Bronchial epithelial cell (primary cell): Measurements from ENCODE around the gene DIRAS2. TPM values are rescaled to one million over a fixed set of nuclear protein-coding genes. Genes with fewer than 3 reads are reported as not detected.

ENCODE experiments used
- DNase-seq: peaks from one replicate; pipeline ENCODE4 v3.0.0-alpha.2; 2010; ENCODE audit warnings: low read depth
- FAIRE-seq: peaks from 2 replicates; lab custom pipeline; 2011; peaks lifted over from hg19 to GRCh38; lab: Jason Lieb, UNC
- H3K27me3 ChIP-seq: 2 replicates; pipeline ENCODE4 v1.5.1; 2011; ENCODE audit warnings: low read length; ENCODE audit not compliant: control insufficient read depth, insufficient read depth
- H3K36me3 ChIP-seq: 2 replicates; pipeline ENCODE4 v1.5.1; 2011; ENCODE audit warnings: low read length; ENCODE audit not compliant: control insufficient read depth, insufficient read depth
- H3K4me3 ChIP-seq: 2 replicates; pipeline ENCODE4 v1.5.1; 2011; ENCODE audit warnings: mild to moderate bottlenecking, low read depth, low read length, control low read depth
- total RNA-seq: library from RNA; depleted of rRNA; stranded (reverse); fragments of >200 nt; gene quantifications from 2 replicates; pipeline ENCODE4 v1.2.1, GENCODE V29; 2014
- TF ChIP-seq, protein P1 (sequence below): IDR thresholded peaks from 2 replicates; pipeline ENCODE4 v1.5.1; 2011; ENCODE audit warnings: mild to moderate bottlenecking, moderate library complexity, low read length, control low read depth, inconsistent platforms; ENCODE audit not compliant: insufficient read depth, severe bottlenecking

Gene DIRAS2
- total RNA-seq, 1 donor from 2014 or later = under 0.01 TPM

DNA sequence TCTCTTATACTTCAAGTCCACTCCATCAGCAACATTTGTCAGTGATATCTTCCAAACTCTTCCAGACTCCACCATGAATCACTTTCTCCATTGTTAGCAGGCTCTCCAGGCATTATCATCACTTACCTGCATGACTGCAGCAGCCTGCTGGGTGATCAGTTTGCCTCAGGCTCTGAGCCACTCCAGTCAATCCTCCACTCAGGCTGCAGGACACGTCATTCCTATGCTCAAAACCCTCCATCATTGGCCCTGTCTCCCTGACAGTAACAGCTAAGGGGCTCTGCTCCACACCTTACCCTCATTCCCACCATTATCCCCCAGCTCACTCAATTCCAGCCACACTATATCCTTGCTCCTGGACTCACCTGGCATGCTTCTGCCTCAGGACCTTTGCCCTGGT is 10.7 kb downstream of the DIRAS2 start:
- Histone ChIP-seq H3K27me3 (no peaks in the 10 kb centered on the region), H3K4me3 (no peak overlapping the region), H3K36me3 (no peaks in the 10 kb centered on the region)
- DNase-seq (no peak), FAIRE-seq (peak; percentile 66)
- TF ChIP-seq, protein P1, sequence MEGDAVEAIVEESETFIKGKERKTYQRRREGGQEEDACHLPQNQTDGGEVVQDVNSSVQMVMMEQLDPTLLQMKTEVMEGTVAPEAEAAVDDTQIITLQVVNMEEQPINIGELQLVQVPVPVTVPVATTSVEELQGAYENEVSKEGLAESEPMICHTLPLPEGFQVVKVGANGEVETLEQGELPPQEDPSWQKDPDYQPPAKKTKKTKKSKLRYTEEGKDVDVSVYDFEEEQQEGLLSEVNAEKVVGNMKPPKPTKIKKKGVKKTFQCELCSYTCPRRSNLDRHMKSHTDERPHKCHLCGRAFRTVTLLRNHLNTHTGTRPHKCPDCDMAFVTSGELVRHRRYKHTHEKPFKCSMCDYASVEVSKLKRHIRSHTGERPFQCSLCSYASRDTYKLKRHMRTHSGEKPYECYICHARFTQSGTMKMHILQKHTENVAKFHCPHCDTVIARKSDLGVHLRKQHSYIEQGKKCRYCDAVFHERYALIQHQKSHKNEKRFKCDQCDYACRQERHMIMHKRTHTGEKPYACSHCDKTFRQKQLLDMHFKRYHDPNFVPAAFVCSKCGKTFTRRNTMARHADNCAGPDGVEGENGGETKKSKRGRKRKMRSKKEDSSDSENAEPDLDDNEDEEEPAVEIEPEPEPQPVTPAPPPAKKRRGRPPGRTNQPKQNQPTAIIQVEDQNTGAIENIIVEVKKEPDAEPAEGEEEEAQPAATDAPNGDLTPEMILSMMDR = no peak

DNA sequence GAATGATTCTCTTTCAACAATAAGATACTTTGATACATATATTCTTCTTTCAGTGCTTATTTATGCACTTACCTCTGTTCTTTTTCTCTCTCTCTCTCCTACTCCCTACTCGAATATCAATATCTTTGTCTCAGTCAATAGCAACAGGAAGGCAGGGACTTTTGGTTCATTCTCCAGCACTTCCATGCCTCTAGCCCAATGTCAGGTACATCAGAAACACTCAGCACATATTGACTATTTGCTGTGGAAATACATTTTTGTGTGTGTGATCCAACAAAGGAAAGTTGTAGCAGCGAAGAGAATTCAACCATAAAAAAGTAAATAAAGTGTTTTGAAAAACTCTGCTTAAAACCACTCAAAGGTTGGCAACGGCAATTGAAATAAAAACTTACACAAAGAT is 12.6 kb downstream of the DIRAS2 start:
- TF ChIP-seq, protein P1 = no peak
- FAIRE-seq = no peak

DNA sequence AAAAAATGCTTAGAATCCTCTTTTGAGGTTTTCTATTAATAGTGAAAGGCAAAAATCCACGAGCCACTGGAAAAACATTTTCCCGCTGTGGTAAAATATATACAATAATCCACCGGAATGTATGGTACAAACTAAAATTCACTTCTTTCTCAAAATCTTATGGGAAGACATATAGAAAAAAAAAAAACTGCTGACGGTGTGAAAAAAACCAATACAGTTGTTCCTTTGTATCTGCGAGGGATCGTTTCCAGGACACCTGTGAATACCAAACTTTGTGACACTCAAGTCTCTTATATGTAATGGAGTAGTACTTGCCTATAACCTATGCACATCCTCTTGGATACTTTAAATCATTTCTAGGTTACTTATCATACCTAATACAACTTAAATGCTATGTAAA is 13.3 kb downstream of the DIRAS2 start:
- Histone ChIP-seq H3K36me3 (no peaks in the 10 kb centered on the region), H3K27me3 (no peaks in the 10 kb centered on the region), H3K4me3 (no peak overlapping the region)
- DNase-seq = no peak
- FAIRE-seq = no peak
- TF ChIP-seq, protein P1 = no peak

More for the DNA sequence above, 12.6 kb downstream of the DIRAS2 start:
- no peak for DNase-seq
- Histone ChIP-seq H3K4me3 (no peak overlapping the region), H3K27me3 (no peaks in the 10 kb centered on the region), H3K36me3 (no peaks in the 10 kb centered on the region)

DNA sequence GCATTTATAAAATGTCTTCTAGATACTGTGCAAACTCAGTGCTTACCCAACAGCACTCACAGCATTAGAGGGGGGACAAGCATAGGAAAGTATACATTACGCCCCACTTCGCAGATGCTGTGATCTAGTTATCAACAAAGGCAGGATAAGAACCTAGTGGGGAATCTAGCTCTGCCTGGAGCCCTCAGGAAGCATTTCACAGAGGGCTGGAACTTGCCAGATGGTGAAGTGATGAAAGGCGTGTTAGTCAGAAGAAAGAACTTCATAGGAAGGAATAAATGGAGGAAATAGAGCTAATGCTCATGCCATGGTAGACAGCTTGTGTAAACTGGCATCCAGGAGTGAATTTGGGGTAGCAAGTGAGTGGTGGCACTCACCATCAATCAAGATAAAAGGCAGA is 25.8 kb downstream of the DIRAS2 start:
- FAIRE-seq = no peak
- no peaks in the 10 kb centered on the region for H3K27me3 ChIP-seq
- TF ChIP-seq, protein P1 = no peak
- H3K4me3 ChIP-seq = no peak overlapping the region
- DNase-seq = no peak
- no peaks in the 10 kb centered on the region for H3K36me3 ChIP-seq

DNA sequence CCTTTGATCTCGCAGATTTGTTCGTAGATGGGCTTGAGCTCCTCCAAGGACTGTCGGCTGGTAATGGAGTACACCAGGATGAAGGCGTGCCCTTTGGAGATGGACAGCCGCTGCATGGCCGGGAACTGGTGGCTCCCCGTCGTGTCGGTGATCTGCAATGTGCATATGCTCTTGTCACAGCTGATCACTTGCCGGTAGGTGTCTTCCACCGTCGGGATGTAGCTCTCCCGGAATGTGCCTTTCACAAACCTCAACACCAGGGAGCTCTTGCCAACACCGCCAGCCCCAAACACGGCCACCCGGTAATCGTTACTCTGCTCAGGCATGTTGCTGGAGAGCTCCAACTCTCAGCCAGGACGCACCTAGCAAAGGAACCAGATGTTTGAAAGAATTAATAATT is 29.1 kb downstream of the DIRAS2 start:
- no peaks in the 10 kb centered on the region for H3K27me3 ChIP-seq
- no peak overlapping the region for H3K4me3 ChIP-seq
- TF ChIP-seq, protein P1 = no peak
- no peaks in the 10 kb centered on the region for H3K36me3 ChIP-seq
- FAIRE-seq (no peak), DNase-seq (no peak)

DNA sequence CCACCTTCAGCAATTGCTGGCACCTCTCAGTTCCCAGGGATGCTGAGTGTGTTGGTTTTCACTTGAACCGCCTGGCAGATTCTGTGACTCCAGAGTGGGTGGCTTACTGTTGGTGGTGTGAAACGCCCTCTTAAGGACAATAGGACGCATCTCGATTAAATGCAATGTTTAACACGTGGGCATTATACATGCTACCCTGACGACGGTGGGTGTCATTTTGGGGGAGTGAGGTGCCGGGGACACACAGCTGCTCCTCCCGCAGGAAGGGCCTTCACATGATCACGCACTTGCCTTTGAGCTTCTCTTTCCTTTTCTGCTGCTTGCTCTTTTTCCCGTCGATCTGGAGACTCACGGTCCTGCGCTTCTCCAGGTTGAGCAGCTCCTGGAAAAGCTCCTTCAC is 29.7 kb downstream of the DIRAS2 start:
- TF ChIP-seq, protein P1 = no peak
- Histone ChIP-seq H3K36me3 (no peaks in the 10 kb centered on the region), H3K4me3 (no peak overlapping the region), H3K27me3 (no peaks in the 10 kb centered on the region)
- FAIRE-seq (no peak), DNase-seq (no peak)
